Subcutaneous adipose tissue (tissue), 4 donors: ENCODE results near the gene NAPSA. TPM values are rescaled to one million over a fixed set of nuclear protein-coding genes. Genes with fewer than 3 reads are reported as not detected.

Experiments
- CTCF ChIP-seq: fragments of 450-650 bp; IDR thresholded peaks from one replicate; pipeline ENCODE4 v1.5.1; 2016; ENCODE audit warnings: low read depth, mild to moderate bottlenecking, control low read depth, antibody characterized with exemption, moderate library complexity
- total RNA-seq, 4 donors: library from RNA; depleted of rRNA; stranded (reverse); fragments of >200 nt; gene quantifications; one replicate each; pipeline ENCODE4 v1.1.0, GENCODE V29; 2016

The NAPSA gene
- total RNA-seq, 4 donors from 2014 or later, result 0.66 to 1.3 (median 0.85) TPM; not detected in 1

GRCh38 chr19:50333235-50333736, 32.2 kb downstream of the NAPSA start:
- TF ChIP-seq CTCF, result no peak

- no peak for TF ChIP-seq CTCF
Observed at GRCh38 chr19:50332244-50333038, 33.0 kb downstream of the NAPSA start.

DNA sequence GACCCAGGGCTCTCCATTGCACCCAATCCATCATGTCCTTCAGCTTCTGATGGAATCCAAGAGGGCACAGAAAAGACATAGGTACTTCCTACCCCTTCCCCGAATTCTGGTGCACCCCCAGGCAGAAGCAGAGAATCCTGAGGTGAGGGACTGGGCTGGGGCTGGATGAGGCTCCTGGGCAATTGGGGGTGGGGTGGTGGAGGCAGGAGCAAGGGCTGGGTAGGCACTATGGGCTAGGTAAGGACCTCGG, 33.5 kb downstream of the NAPSA start:
- no peak for TF ChIP-seq CTCF

DNA sequence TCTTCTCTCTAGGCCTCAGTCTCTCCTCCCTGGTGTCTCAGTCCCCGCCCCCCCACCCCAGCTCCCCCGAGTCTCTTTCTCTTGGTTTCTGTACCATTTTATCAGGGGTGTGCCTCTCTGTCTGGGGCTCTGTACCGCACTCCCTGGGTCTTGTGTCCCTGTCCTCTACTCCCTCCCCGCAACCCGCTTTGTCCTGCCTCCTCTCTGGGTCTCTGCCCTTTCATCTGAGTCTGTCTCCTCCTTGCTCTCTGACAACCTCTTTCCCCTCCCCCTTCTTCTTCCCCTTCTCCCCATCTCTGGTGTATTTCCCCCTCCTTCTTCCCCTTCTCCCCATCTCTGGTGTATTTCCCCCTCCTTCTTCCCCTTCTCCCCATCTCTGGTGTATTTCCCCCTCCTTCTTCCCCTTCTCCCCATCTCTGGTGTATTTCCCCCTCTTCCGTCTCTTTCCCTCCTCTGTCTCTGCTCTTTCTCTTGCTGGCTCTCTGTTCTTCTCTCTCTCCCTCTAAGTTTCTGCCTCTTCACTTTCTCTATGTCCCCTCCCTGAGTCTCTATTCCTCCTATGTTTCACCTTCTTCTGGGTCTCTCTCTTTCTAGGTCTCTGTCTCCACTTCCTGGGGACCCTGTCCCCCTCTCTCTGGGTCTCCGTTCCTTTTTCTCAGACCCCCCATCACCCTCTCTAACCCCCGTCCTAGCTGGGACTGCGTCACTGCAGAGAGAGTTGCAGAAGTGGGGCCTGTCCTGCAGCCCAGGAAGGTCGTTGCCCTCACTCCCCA, 34.0 kb downstream of the NAPSA start:
- TF ChIP-seq CTCF, result no peak

- TF ChIP-seq CTCF, result no peak
Observed at GRCh38 chr19:50330365-50331078, 34.9 kb downstream of the NAPSA start.

DNA sequence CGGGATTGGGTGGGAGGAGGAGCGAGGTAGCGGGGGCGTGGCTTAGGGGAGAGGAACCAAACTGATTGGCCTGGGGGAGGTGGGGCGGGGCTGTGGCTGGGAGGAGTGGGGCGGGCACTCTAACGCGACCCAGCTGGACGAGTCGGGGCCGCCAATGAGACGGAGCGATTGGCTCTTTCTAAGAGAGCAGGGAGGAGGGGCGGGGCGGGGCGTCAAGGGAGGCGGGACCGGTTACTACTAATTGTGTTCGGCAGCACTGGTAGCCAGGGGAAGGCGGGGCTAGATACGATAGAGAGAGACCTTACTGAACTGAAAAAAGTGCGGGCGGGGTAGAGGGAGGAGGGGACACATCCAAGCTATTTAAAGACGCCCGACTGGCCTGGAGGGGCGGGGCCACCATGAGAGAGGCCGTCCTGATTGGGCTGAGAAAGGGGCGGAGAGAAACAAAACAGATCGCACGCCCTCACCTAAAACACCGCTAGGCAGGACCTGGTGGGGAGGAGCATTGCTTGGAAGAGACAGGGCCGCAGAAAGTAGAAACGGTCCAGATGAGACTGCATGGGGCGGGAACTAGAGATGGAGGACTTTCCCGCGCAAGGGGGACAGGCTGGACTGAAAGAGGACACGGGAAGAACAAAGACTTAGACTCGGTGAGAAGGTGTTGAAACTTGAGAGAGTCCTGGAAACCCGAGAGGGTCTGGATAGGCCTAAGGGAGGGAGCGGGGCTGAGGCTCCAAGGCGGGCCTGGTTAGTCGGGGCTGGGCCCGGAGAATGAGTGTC, 36.1 kb downstream of the NAPSA start, which contains the start of gene KCNC3:
TSS of gene KCNC3 (minus strand) at position 232 of the 780 bp plus-strand sequence. CDS start 295 bp downstream, outside the sequence.
- no peak for TF ChIP-seq CTCF
